Activated naive CD4-positive, alpha-beta T cell treated with anti-CD3 and anti-CD28 coated beads, Interleukin-2, amount 10 ng/mL, durations not matched to agents 7 days and 5 days (primary cell): ENCODE measurements around the gene KCNN3.

Source experiments
- CTCF ChIA-PET: fragments of 350-600 bp; sonication (Branson Sonifier 250); formaldehyde crosslinking; loops from one replicate; lab custom pipeline; 2021; ENCODE audit warnings: antibody characterized with exemption; lab: Charles Lee
- DNase-seq: peaks from one replicate; pipeline ENCODE4 v3.0.0-alpha.2; 2020
- H3K27ac Mint-ChIP-seq: one replicate; pipeline ENCODE4 v1.8.0; 2021; ENCODE audit warnings: mild to moderate bottlenecking, moderate library complexity, mixed read lengths
- H3K27me3 Mint-ChIP-seq: one replicate; pipeline ENCODE4 v1.8.0; 2021; ENCODE audit warnings: mild to moderate bottlenecking, mixed read lengths
- H3K36me3 Mint-ChIP-seq: one replicate; pipeline ENCODE4 v1.8.0; 2021; ENCODE audit warnings: mixed read lengths
- H3K4me1 Mint-ChIP-seq: one replicate; pipeline ENCODE4 v1.8.0; 2021; ENCODE audit warnings: mixed read lengths
- H3K4me3 Mint-ChIP-seq: one replicate; pipeline ENCODE4 v1.8.0; 2021; ENCODE audit warnings: mild to moderate bottlenecking, moderate library complexity, mixed read lengths
- H3K9me3 Mint-ChIP-seq: one replicate; pipeline ENCODE4 v1.8.0; 2021; ENCODE audit warnings: mixed read lengths

The KCNN3 gene

GRCh38 chr1:154735804-154736168, 134.3 kb downstream of the KCNN3 start:
- Mint-ChIP-seq H3K27me3 (peaks cover 64% of the 10 kb centered on the region), H3K9me3 (no peaks in the 10 kb centered on the region), H3K4me3 (no peak overlapping the region), H3K4me1 (peaks cover 39% of the 10 kb centered on the region), H3K36me3 (no peaks in the 10 kb centered on the region), H3K27ac (peak overlapping the region; percentile 72)
- no peak for DNase-seq
- CTCF ChIA-PET, result interaction anchor here (0.7 kb wide), 1 partner anchor 15 kb away, joined by 3 read pairs; no protein-coding TSS in a partner anchor

- H3K27me3 Mint-ChIP-seq, result peaks cover 66% of the 10 kb centered on the region
- H3K9me3 Mint-ChIP-seq, result no peaks in the 10 kb centered on the region
- peak overlapping the region; percentile 72 for H3K27ac Mint-ChIP-seq
- H3K36me3 Mint-ChIP-seq, result no peaks in the 10 kb centered on the region
- peaks cover 45% of the 10 kb centered on the region for H3K4me1 Mint-ChIP-seq
- CTCF ChIA-PET, result no interaction called here
- no peak for DNase-seq
- no peak overlapping the region for H3K4me3 Mint-ChIP-seq
Observed at GRCh38 chr1:154735061-154735803, 134.8 kb downstream of the KCNN3 start.

GRCh38 chr1:154733621-154734020, 136.5 kb downstream of the KCNN3 start:
- Mint-ChIP-seq H3K9me3 (no peaks in the 10 kb centered on the region), H3K27ac (no peak overlapping the region), H3K27me3 (peaks cover 65% of the 10 kb centered on the region), H3K4me3 (no peak overlapping the region), H3K4me1 (peaks cover 52% of the 10 kb centered on the region), H3K36me3 (no peaks in the 10 kb centered on the region)
- CTCF ChIA-PET, result no interaction called here
- DNase-seq, result no peak

- Mint-ChIP-seq H3K4me3 (no peak overlapping the region), H3K9me3 (no peaks in the 10 kb centered on the region), H3K4me1 (peaks cover 46% of the 10 kb centered on the region), H3K36me3 (no peaks in the 10 kb centered on the region), H3K27ac (no peak overlapping the region), H3K27me3 (peaks cover 51% of the 10 kb centered on the region)
- no peak for DNase-seq
- CTCF ChIA-PET, result interaction anchor here (1.4 to 2.1 kb wide), 3 partner anchors 17 to 89 kb away, joined by 3 to 8 read pairs (median 4); no protein-coding TSS in a partner anchor
Observed at GRCh38 chr1:154730986-154731489, 139.0 kb downstream of the KCNN3 start.

- Mint-ChIP-seq H3K4me1 (peaks cover 42% of the 10 kb centered on the region), H3K9me3 (no peaks in the 10 kb centered on the region), H3K36me3 (no peaks in the 10 kb centered on the region), H3K4me3 (no peak overlapping the region), H3K27me3 (peaks cover 51% of the 10 kb centered on the region), H3K27ac (no peak overlapping the region)
- no peak for DNase-seq
- CTCF ChIA-PET, result interaction anchor here (0.7 to 2.1 kb wide), 5 partner anchors 10 to 90 kb away, joined by 3 to 8 read pairs (median 4); no protein-coding TSS in a partner anchor
Observed at GRCh38 chr1:154730259-154730658, 139.8 kb downstream of the KCNN3 start.

GRCh38 chr1:154729577-154729976, 140.5 kb downstream of the KCNN3 start:
- Mint-ChIP-seq H3K4me1 (peaks cover 42% of the 10 kb centered on the region), H3K9me3 (no peaks in the 10 kb centered on the region), H3K27ac (no peak overlapping the region), H3K36me3 (no peaks in the 10 kb centered on the region), H3K27me3 (peaks cover 45% of the 10 kb centered on the region), H3K4me3 (no peak overlapping the region)
- DNase-seq, result no peak
- CTCF ChIA-PET, result interaction anchor here (1.2 to 2.1 kb wide), 2 partner anchors 10 to 19 kb away, joined by 5 to 8 read pairs; no protein-coding TSS in a partner anchor

GRCh38 chr1:154729031-154729442, 141.0 kb downstream of the KCNN3 start:
- no peak for DNase-seq
- CTCF ChIA-PET, result interaction anchor here (1.2 kb wide), 1 partner anchor 11 kb away, joined by 5 read pairs; no protein-coding TSS in a partner anchor
- H3K4me1 Mint-ChIP-seq, result peaks cover 41% of the 10 kb centered on the region
- H3K36me3 Mint-ChIP-seq, result no peaks in the 10 kb centered on the region
- no peaks in the 10 kb centered on the region for H3K9me3 Mint-ChIP-seq
- H3K27me3 Mint-ChIP-seq, result peaks cover 45% of the 10 kb centered on the region
- H3K4me3 Mint-ChIP-seq, result no peak overlapping the region
- no peak overlapping the region for H3K27ac Mint-ChIP-seq

GRCh38 chr1:154726896-154727753, 143.0 kb downstream of the KCNN3 start:
- Mint-ChIP-seq H3K27ac (no peak overlapping the region), H3K9me3 (no peaks in the 10 kb centered on the region), H3K27me3 (peaks cover 28% of the 10 kb centered on the region), H3K36me3 (no peaks in the 10 kb centered on the region), H3K4me1 (peaks cover 34% of the 10 kb centered on the region), H3K4me3 (no peak overlapping the region)
- CTCF ChIA-PET, result interaction anchor here (0.6 to 1.6 kb wide), 4 partner anchors 10 to 187 kb away, joined by 3 to 4 read pairs (median 3); no protein-coding TSS in a partner anchor
- DNase-seq, result no peak

- no peak overlapping the region for H3K4me3 Mint-ChIP-seq
- no peak for DNase-seq
- no peaks in the 10 kb centered on the region for H3K9me3 Mint-ChIP-seq
- no peak overlapping the region for H3K27ac Mint-ChIP-seq
- H3K4me1 Mint-ChIP-seq, result peaks cover 34% of the 10 kb centered on the region
- H3K27me3 Mint-ChIP-seq, result peaks cover 28% of the 10 kb centered on the region
- CTCF ChIA-PET, result interaction anchor here (1.6 kb wide), 1 partner anchor 11 kb away, joined by 3 read pairs; no protein-coding TSS in a partner anchor
- no peaks in the 10 kb centered on the region for H3K36me3 Mint-ChIP-seq
Observed at GRCh38 chr1:154726443-154726842, 143.6 kb downstream of the KCNN3 start.

- Mint-ChIP-seq H3K27me3 (peaks cover 28% of the 10 kb centered on the region), H3K27ac (no peak overlapping the region), H3K4me3 (no peak overlapping the region), H3K9me3 (no peaks in the 10 kb centered on the region), H3K36me3 (no peaks in the 10 kb centered on the region), H3K4me1 (peaks cover 35% of the 10 kb centered on the region)
- CTCF ChIA-PET, result interaction anchor here (1.6 kb wide), 1 partner anchor 10 kb away, joined by 3 read pairs; no protein-coding TSS in a partner anchor
- no peak for DNase-seq
Observed at GRCh38 chr1:154725865-154726264, 144.2 kb downstream of the KCNN3 start.

GRCh38 chr1:154720328-154721297, 149.5 kb downstream of the KCNN3 start:
- no peak overlapping the region for H3K4me3 Mint-ChIP-seq
- CTCF ChIA-PET, result interaction anchor here (0.6 to 1.1 kb wide), 3 partner anchors 7 to 51 kb away, joined by 3 read pairs; no protein-coding TSS in a partner anchor

GRCh38 chr1:154719586-154720327, 150.3 kb downstream of the KCNN3 start:
- CTCF ChIA-PET, result interaction anchor here (0.6 to 1.1 kb wide), 3 partner anchors 8 to 51 kb away, joined by 3 read pairs; no protein-coding TSS in a partner anchor
- Mint-ChIP-seq H3K27ac (peak overlapping the region; percentile 39), H3K4me3 (no peak overlapping the region), H3K27me3 (peaks cover 12% of the 10 kb centered on the region), H3K36me3 (no peaks in the 10 kb centered on the region), H3K4me1 (peaks cover 32% of the 10 kb centered on the region), H3K9me3 (no peaks in the 10 kb centered on the region)
- DNase-seq, result peak; percentile 33

More at GRCh38 chr1:154720328-154721297, 149.5 kb downstream of the KCNN3 start:
- no peak overlapping the region for H3K27ac Mint-ChIP-seq
- peaks cover 7% of the 10 kb centered on the region for H3K27me3 Mint-ChIP-seq
- H3K4me1 Mint-ChIP-seq, result peaks cover 29% of the 10 kb centered on the region
- H3K36me3 Mint-ChIP-seq, result no peaks in the 10 kb centered on the region
- H3K9me3 Mint-ChIP-seq, result no peaks in the 10 kb centered on the region
- DNase-seq, result no peak
